T-helper 1 cell treated with Interleukin-12 subunit alpha and Interleukin-12 subunit beta and Interleukin-4 antibody, amounts not matched to agents 30 ng/mL and 1 ng/mL, for 36 hours (primary cell): ENCODE measurements around the gene CFAP410. TPM values are rescaled to one million over a fixed set of nuclear protein-coding genes. Genes with fewer than 3 reads are reported as not detected.
"Not testable (repeated sequence)": the region's sequence is repeated elsewhere in the genome, so short reads cannot be mapped to it uniquely, and the experiment has no call there.

ENCODE experiments used
- intact Hi-C: fragments of 100-400 bp; cut with micrococcal nuclease; formaldehyde crosslinking; loops from one replicate; pipeline ENCODE4 v1.15.1; 2024
- total RNA-seq: library from RNA; stranded (reverse); gene quantifications from 2 replicates; pipeline ENCODE4 v1.2.3, GENCODE V29; 2022

Gene CFAP410
- total RNA-seq, 1 donor from 2014 or later = 17.8 TPM

DNA sequence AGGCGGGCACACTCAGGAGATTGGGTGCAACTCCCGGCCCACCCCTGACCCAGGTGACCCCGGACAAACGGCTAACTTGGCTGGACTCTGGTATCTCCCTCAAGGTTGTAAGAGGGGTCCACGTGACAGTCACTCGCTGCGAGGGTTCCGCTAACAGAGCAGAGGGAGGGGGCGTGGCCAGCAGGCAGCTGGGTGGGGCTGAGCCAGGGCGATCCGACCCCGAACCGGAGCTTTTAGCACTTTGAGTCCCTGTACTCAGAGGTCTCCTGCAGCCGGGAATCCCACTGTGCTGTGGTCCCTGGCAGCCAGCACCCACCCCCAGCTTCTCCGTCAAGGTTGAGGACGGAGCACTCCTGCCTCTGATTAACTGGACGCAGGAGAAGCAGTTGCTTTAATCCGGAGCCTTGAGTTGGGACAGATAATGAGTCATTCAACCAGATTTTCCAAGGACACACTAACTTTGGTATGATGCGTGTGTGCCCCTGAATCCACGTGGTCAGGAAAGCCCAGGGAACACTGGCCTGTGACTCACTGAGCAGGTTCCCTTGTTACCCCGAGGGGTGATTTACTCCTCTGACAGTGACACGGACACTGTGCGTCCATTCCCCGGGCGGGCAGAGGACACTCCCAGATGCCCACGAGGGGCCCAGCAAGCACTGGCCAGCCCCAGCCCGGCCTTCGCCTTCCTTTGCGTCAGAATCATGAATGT, 31.0 kb upstream of the CFAP410 start:
- intact Hi-C loops = no loop called here

DNA sequence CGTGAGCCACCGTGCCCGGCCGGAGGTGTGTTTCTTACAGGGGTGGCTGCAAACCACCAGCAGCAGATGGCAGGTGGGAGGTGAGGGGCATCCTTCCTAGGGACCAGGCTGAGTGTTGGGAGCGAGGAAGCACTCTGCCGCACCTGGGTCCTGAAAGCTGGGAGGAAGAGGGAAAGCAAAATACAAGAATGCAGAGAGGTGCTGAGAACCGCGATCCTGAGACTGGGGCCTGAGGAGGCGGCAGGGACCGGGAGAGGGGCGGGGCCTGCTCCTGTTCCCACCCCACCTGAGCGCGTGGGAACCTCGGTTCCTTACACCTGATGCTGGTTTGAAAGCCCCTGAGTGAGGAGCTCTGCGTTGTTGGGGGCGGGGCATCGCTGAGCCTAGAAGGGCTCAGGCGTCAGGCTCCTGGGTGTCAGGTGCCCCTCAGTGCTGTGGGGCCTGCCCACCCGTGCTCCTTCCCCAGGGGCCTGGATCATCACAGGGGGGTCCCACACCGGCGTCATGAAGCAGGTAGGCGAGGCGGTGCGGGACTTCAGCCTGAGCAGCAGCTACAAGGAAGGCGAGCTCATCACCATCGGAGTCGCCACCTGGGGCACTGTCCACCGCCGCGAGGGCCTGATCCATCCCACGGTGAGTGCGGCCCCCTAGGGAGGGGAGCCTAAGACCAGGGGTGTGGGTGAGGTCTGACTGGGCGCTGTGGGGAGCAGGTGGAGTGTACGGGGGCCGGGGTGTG, 29.7 kb upstream of the CFAP410 start:
- intact Hi-C loops = no loop called here

DNA sequence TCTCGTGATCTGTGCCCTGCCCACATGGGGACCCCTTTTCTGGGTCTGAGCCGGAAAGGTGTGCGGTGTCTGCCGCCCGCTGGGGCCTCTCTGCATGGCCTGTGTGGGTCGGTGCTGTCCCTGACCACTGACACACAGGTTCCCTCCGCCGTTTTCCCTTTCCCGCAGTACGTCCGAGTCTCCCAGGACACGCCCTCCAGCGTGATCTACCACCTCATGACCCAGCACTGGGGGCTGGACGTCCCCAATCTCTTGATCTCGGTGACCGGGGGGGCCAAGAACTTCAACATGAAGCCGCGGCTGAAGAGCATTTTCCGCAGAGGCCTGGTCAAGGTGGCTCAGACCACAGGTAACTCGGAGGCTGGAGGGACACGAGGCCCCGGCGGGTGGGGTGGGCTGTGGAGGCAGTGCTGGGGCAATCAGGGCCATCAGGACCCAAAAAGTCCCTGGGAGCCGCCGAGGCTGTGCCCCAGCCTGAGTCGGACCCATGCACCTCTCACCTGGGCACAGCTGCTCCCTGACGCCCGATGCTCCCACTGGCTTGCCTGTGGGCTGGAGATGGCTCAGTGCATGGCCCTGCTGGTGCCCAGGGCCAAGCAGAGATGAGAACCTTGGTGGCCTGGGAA, 27.5 kb upstream of the CFAP410 start:
- intact Hi-C loops = no loop called here

DNA sequence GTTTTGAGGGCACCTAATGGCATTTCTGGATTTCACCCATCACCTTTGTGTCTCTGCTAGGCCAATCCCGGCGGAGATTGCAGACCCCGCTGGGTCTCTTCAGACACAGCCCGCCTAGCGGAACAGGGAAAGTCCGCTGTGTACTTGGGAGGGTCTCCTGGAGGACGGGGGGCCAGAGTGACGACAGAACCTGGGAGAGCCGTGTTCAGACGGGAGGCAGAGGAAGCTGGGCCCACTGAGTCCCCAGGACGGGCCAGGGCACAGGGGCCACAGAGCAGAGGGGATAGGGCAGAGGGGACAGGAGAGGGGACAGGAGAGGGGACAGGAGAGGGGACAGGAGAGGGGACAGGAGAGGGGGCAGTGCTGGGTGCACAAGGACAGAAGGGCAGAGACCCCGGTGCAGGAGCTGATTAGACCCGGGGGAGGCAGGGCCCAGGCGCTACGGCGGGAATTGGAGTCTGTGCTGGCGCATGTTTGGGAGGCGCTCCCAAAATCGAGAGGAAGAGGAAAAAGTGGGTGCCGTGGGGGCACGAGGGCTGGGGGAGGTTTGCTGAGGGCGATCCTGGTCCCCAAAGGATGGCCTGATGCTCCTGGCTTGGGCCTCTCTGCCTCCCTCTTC, 26.9 kb upstream of the CFAP410 start:
- intact Hi-C loops = no loop called here

DNA sequence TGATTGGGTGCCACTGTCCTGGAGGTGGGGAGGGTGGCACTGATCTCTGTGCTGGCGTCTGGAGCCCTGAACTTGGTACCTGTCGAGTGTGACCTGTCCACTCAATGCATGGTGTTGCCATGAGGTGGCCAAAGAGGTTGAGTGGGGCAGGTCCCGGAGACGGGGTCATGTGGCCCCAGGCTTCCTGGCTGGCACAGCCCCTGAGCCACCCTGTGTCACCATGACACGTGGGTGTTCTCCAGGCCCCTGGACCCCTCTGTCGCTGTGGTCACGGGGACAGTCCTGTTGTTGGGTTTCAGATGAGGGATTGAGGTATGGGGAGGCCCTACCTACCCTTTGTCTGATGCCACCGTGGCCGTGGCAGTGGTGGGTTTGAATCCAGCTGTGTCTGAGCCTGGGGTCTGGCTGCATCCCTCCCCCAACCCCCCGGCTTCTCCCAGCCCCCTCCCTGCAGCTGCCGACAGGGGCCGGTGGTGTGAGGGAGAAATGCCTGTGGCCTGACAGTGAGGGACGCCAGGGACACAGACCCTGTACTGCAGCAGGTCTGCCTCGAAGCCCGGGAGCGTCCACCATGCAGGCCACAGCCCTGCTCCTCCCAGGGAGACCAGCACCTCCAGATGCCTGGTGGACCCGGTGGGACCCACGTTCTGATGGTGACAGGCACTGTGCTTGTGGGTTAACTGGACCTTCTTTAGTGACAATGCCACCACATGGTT, 26.2 kb upstream of the CFAP410 start:
- intact Hi-C loops = no loop called here

DNA sequence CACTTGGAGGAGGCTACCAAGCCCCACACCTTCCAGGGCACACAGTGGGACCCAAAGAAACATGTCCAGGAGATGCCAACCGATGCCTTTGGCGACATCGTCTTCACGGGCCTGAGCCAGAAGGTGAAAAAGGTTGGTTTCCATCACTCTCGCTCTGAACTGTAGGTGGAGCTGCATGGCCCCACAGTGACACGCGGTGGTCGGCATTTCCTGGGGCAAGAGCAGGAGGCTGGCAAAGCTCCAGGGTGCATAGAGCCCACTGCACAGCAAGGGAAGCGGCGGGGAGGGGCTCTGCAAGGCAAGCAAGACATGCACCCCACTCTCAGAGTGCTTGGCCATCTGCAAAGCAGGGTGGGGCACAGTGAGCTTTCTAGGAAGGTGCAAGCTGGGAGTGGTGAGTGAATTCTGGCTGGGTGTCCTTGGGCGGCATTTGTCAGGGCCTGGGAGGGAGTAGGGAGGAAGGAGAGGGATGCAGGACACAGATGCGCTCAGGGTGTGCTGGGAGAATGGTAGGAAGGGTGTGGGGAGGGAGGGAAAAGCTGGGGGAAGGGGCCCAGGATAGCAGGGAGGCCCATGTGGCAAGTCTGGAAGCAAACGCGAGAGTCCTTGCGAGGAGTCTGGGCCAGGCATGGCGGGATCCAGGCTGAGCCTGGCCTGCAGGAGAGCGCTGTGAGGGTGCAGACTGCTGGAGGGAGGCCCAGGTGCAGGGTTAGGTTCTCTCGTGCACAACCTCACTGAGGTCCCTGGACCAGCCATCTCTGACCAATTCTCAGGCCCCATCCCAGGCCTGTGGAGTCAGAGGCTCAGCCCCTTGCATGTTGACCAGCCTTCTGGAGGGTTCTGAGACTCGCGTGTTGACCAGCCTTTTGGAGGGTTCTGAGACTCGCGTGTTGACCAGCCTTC, 25.2 kb upstream of the CFAP410 start:
- intact Hi-C loops = no loop called here

DNA sequence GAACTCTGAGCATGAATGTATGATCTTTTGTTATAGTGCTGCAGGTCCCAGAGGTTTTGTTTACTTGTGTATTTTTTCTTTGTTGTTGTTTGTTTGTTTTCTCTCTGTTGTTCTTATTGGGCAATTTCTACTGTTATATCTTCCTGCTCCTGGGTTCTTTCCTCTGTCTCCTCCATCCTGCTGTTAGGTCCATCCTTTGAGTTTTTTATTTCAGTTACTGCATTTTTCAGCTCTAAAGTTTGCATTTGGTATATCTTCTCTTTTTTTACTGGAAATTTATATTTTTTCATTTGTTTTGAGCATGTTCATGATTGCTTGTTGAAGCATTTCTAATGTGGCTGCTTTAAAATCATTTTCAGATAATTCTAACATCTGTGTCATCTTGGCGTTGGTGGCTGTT, 24.1 kb upstream of the CFAP410 start:
- intact Hi-C loops = no loop called here

DNA sequence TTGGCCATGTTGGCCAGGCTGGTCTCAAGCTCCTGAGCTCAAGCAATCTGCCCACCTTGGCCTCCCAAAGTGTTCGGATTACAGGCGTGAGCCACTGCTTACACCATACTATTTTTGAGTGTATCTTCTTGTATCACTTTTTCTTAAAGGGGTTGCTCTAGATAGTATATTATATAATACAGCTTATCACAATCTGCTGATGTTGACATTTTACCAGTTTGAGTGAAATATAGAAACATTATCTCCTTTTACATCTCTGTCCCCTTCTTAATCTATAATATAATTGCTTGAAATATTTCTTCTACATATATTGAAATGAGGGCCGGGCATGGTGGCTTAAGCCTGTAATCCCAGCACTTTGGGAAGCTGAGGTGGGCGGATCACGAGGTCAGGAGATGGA, 22.7 kb upstream of the CFAP410 start:
- intact Hi-C loops = not testable (repeated sequence)

DNA sequence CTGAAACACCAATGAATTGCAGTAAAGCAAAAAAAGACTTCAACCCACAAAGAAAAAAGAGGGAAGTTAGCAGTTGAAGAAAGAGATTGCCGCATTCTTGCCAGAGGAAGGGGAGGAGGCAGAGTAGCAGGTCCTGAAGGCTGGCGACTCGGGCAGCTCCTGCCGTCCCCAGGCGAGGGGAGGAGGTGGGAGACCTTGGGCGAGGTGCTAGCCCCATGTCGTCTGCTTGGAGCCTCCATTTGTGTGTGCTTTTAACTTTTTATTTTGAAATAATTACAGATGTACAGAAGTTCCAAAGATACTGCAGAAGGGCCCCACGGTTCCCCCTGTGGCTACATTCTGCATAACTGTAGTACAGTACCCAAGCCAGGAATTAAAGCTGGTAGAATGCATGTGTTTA, 21.0 kb upstream of the CFAP410 start:
- intact Hi-C loops = no loop called here

DNA sequence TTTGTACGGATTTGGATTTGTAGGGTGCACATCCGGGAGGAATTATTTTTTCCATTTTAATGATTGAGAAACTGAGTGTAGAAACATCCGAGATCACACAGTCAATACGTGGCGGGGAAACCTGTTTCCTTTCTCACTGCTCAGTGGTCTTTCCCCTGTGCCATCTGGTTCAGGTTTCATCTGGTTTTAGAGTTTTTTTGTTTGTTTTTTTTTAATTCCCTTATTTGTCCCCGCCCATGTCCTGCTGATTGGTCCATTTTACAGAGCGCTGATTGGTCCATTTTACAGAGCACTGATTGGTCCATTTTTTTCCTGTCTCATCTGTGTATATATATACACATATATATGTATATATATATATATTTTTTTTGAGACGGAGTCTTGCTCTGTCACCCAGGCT, 20.2 kb upstream of the CFAP410 start:
- intact Hi-C loops = no loop called here

DNA sequence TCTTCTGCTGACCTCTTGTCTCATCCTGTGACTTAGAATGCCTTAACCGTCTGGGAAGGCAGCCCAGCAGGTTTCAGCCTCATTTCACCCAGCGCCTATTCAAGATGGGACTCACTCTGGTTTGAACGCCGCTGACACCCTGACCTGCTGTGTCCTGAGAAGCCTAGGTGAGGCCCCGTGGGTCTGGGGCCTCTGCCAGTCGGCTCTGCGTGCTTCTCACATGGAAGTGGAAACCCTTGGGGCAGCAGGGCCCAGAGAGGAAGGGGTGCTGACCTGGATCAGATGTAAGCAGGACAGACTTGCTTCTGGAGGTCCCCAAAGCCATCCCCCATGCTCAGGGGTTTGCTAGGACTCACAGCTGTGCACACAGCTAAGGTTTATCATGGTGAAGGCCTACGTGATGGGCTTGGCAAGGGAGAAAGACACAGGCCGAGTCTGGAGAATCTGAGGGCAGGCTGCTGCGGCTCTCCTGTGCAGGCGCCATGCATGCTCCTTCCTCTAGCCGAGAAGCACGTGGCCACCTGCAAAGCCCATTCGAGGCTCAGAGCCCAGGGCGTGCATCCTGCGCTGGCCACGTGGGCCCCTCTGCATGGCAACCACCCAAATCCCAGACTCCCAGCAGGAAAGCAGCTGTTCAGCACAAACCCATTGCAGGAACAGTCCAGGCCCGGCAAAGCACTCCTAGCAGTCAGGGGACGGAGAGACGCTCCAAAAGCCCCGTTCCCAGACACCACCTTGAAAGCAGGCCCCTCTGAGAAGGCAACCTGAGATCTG, 18.1 kb upstream of the CFAP410 start:
- intact Hi-C loops = no loop called here

DNA sequence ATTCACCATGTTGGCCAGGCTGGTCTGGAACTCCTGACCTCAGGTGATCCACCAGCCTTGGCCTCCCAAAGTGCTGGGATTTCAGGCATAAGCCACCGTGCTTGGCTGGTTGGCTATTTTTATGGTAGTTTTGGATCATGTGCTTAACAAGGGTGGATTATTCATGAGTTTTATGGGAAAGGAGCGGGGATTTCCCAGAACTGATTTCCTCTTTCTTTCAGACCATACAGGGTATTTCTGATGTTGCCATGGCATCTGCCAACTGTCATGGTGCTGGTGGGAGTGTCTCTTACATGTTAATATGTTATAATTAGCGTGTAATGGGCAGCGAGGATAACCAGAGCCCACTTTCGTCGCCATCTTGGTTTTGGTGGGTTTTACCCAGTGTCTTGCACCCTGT, 17.4 kb upstream of the CFAP410 start:
- intact Hi-C loops = no loop called here

DNA sequence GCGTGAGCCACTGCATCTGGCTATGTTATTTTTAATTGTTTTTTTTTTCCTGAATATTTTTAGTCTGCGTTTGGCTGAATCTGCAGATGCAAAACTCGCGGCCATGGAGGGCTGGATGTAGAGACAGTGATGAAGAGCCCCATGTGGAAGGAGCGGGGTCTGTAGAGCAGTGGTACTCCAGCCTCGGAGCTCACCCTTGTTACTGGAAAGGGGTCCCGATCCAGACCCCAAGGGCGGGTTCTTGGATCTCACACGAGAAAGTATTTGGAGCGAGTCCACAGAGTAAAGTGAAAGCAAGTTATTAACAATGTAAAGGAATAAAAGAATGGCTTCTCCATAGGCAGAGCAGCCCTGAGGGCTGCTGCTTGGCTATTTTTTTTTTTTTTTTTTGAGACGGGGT, 17.0 kb upstream of the CFAP410 start:
- intact Hi-C loops = no loop called here

DNA sequence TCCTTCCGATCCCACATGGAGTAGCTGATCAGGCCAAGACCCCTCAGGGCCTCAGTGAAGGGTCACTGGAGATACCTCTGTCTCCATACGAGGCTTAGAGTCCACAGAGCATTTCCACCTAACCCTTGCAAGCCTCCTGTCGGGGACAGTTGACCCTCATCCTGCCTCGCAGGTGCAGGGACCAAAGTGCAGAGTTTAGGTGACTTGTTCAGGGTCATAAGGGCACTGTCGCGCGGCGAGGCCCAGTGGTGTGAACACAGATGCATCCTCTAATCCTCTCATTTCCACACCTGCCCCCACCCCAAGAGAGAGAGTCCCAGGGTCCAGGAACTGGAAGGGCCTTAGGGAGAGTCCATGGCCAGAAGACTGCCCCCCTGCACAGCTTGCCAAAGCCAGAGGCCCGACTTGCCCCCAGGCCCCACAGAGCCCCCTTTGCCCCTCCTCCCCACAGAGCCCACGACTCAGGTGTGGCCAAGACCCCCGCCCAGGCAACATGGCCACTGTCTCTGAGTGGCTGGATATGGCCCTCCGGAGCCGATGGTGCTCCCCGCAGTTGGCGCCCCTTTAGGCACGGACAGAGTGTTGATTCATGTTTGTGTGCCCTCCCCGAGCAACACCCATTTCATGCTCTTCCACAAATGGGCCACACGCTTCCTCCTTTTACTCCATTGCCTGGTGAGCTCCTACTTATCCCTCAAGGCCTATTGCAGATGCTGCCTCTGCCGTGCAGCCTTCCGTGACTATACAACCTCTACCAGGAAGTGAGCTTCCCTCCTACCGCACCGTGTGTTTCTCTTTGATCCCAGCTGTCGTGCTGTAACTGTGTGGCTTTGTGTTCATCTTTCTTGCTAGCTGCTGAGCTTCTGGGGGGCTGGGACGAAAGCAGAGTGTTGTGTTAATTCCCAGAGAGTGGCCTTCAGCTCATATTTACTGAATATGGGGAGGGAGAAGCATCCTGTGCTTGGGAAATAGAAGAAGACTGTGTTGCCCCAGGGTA, 15.9 kb upstream of the CFAP410 start:
- intact Hi-C loops = loop anchor here (2.0 kb wide), 1 partner anchor 16 kb away; the partner anchor contains the start of gene CFAP410

DNA sequence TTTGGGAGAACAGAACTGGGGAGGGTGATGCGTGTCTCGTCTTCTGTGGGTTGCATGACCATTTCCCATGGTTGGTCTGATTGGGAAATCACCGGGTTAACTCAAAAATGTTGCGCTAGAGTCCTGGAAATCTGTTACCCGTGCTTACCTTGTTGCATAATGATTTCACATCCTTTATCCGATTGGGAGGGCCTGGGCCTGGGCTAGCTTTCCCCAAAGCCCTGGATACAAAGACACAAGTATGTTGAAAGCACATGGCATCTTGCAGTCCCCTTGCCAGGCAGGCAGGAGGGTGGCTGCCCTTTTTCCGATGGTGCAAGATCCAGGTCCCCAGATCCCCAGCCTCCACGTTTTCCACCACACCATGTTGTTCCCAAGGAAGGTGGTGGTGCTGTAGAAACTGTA, 14.8 kb upstream of the CFAP410 start:
- intact Hi-C loops = loop anchor here (2.0 kb wide), 1 partner anchor 15 kb away; the partner anchor contains the start of gene CFAP410

DNA sequence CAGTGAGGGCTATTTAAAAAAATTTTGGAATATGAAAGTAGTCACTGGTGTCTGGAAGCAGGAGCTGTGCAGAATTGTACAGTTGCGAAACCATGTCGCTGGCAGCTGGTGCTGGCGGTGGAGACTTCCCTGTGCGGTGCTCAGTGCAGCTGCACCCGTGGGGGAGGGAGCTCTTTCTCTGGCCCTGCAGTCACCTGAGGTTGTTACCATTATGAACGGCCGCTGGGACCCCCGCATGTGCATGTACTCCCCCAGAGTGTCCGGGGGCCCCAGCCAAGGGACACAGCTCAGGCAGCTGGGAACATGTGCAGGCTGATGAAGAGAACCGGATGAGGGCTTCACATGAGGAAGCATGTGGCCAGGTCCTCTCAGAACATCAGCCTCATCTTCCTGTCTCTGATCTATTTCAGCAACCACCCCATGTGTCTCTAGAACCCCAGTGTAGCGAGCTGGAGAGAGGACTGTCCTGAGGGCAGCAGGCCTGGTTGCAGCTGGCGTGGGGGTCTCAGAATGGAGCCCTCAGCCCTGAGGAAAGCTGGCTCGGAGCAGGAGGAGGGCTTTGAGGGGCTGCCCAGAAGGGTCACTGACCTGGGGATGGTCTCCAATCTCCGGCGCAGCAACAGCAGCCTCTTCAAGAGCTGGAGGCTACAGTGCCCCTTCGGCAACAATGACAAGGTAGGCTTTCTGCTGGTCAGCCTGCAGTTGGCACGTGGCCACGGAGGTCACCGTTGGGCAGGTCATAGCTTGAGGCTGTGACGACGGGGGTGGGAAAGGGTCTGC, 14.2 kb upstream of the CFAP410 start, which contains the start of gene TRPM2:
Gene TRPM2, plus strand, starts transcription at position 431 of the 780 bp plus-strand sequence. Its CDS starts 80 bp downstream, at position 511.
- intact Hi-C loops = no loop called here

DNA sequence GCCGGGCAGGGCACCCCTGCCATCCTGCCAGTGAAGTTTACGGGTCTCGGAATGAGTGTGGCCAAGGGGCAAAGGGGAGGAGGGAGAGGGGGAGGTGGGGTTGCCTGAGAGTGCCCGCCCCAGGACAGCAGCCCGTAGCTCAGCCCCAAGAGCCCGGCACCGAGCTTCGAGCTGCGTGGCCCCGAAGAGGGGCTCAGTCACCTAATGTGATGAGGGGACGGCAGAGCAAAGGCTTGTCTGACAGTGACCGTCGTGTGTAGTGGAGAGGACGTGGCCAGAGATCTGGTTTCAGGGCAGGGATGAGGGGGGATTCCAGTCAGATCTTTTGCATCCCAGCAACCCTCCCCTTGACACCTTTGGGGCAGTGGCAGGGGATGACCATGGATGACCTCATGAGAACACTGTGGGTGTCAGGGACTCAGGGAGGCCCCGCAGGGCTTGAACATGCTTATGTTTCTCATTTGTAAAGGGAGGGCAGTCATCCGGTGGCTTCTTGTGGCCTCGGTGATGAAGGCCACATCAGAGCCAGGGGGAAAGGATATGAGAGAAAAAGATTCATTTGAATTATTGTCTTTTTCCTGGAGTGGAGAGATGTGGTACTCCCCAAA, 13.2 kb upstream of the CFAP410 start:
- intact Hi-C loops = no loop called here
